Loucy (cell line): ENCODE data around the gene RUVBL2.

Experiments
- H2AFZ ChIP-seq: fragments of 200-600 bp; sonication (generic); 2 replicates; pipeline ENCODE4 v1.6.0; 2016; ENCODE audit warnings: antibody characterized with exemption, mild to moderate bottlenecking, low read length, moderate library complexity
- H3F3A ChIP-seq: fragments of 200-600 bp; 2 replicates; pipeline ENCODE4 v1.6.0; 2016; ENCODE audit warnings: antibody characterized with exemption, low read depth, mild to moderate bottlenecking
- H3K27me3 ChIP-seq: fragments of 200-600 bp; sonication (generic); 2 replicates; pipeline ENCODE4 v1.6.1; 2014; ENCODE audit warnings: low read length, mild to moderate bottlenecking; ENCODE audit not compliant: insufficient read depth, poor library complexity, severe bottlenecking
- H3K36me3 ChIP-seq: fragments of 200-600 bp; sonication (generic); 2 replicates; pipeline ENCODE4 v1.6.1; 2016; ENCODE audit warnings: low read length; ENCODE audit not compliant: insufficient read depth
- H3K4me1 ChIP-seq: fragments of 200-600 bp; sonication (generic); 2 replicates; pipeline ENCODE4 v1.5.1; 2014; ENCODE audit warnings: low read length, mild to moderate bottlenecking; ENCODE audit not compliant: insufficient read depth, poor library complexity, severe bottlenecking
- H3K4me2 ChIP-seq: fragments of 200-600 bp; sonication (generic); 2 replicates; pipeline ENCODE4 v1.6.0; 2014; ENCODE audit warnings: antibody characterized with exemption, low read length, low read depth, mild to moderate bottlenecking; ENCODE audit not compliant: poor library complexity, severe bottlenecking
- H3K4me3 ChIP-seq: fragments of 200-600 bp; sonication (generic); 2 replicates; pipeline ENCODE4 v1.5.1; 2014; ENCODE audit warnings: low read length, mild to moderate bottlenecking, mixed read lengths; ENCODE audit not compliant: poor library complexity, severe bottlenecking
- H3K79me2 ChIP-seq: fragments of 200-600 bp; sonication (generic); 2 replicates; pipeline ENCODE4 v1.6.1; 2014; ENCODE audit warnings: low read length; ENCODE audit not compliant: insufficient read depth
- H3K9ac ChIP-seq: fragments of 200-600 bp; sonication (generic); 2 replicates; pipeline ENCODE4 v1.6.0; 2014; ENCODE audit warnings: mild to moderate bottlenecking, low read depth, low read length, moderate library complexity; ENCODE audit not compliant: poor library complexity, severe bottlenecking
- H3K9me2 ChIP-seq: fragments of 200-600 bp; sonication (generic); replicated peaks from 2 replicates; pipeline ENCODE4 v1.6.1; 2016; ENCODE audit warnings: low read depth, low read length, mixed read lengths
- H3K9me3 ChIP-seq: fragments of 200-600 bp; sonication (generic); 2 replicates; pipeline ENCODE4 v1.6.1; 2014; ENCODE audit warnings: mild to moderate bottlenecking, antibody characterized with exemption, low read length, low read depth; ENCODE audit not compliant: insufficient read depth
- H4K20me1 ChIP-seq: fragments of 200-600 bp; sonication (generic); 2 replicates; pipeline ENCODE4 v1.6.0; 2014; ENCODE audit warnings: antibody characterized with exemption, low read length, mild to moderate bottlenecking; ENCODE audit not compliant: insufficient read depth, poor library complexity, severe bottlenecking
- CTCF ChIP-seq: fragments of 200-600 bp; sonication (generic); conservative IDR thresholded peaks from 2 replicates; pipeline ENCODE4 v1.5.1; 2014; ENCODE audit warnings: mild to moderate bottlenecking, antibody characterized with exemption, low read length
- EZH2phosphoT487 ChIP-seq: fragments of 200-600 bp; IDR thresholded peaks from 2 replicates; pipeline ENCODE4 v1.6.1; 2018; ENCODE audit warnings: antibody characterized with exemption, mild to moderate bottlenecking, moderate library complexity, borderline replicate concordance

RUVBL2 gene

GRCh38 chr19:49010453-49010852 is 16.8 kb downstream of the RUVBL2 start:
- Histone ChIP-seq H3K36me3 (peaks cover 63% of the 10 kb centered on the region; the same call in 1 of the 2 replicates), H2AFZ (no peak overlapping the region), H3K4me3 (no peak overlapping the region), H3F3A (no peaks in the 10 kb centered on the region), H3K79me2 (no peaks in the 10 kb centered on the region), H3K27me3 (no peaks in the 10 kb centered on the region), H3K9ac (no peak overlapping the region), H3K9me3 (no peaks in the 10 kb centered on the region), H3K9me2 (no peaks in the 10 kb centered on the region), H3K4me1 (no peaks in the 10 kb centered on the region), H3K4me2 (no peak overlapping the region), H4K20me1 (no peaks in the 10 kb centered on the region)
- TF ChIP-seq EZH2phosphoT487 (no peak), CTCF (no peak)

- no peak overlapping the region for H3K9ac ChIP-seq
- no peaks in the 10 kb centered on the region for H3K27me3 ChIP-seq
- no peaks in the 10 kb centered on the region for H3K79me2 ChIP-seq
- H3K4me1 ChIP-seq = no peaks in the 10 kb centered on the region
- H3K4me2 ChIP-seq = no peak overlapping the region
- TF ChIP-seq EZH2phosphoT487 (no peak), CTCF (no peak)
- peaks cover 65% of the 10 kb centered on the region; the same call in 1 of the 2 replicates for H3K36me3 ChIP-seq
- no peak overlapping the region for H2AFZ ChIP-seq
- H3K9me2 ChIP-seq = no peaks in the 10 kb centered on the region
- H4K20me1 ChIP-seq = no peaks in the 10 kb centered on the region
- H3K9me3 ChIP-seq = no peaks in the 10 kb centered on the region
- no peaks in the 10 kb centered on the region for H3F3A ChIP-seq
- no peak overlapping the region for H3K4me3 ChIP-seq
These were observed 17.5 kb downstream of the RUVBL2 start for GRCh38 chr19:49011194-49011593.

- H3K36me3 ChIP-seq = peaks cover 51% of the 10 kb centered on the region; the same call in 1 of the 2 replicates
- TF ChIP-seq EZH2phosphoT487 = no peak
- TF ChIP-seq CTCF = no peak
- no peaks in the 10 kb centered on the region for H3K9me3 ChIP-seq
These were observed 20.6 kb downstream of the RUVBL2 start for GRCh38 chr19:49014123-49014869.

More at GRCh38 chr19:49014123-49014869, 20.6 kb downstream of the RUVBL2 start:
- no peak overlapping the region for H2AFZ ChIP-seq
- no peaks in the 10 kb centered on the region for H3K27me3 ChIP-seq
- H3K9me2 ChIP-seq = no peaks in the 10 kb centered on the region
- no peaks in the 10 kb centered on the region for H4K20me1 ChIP-seq
- no peak overlapping the region for H3K9ac ChIP-seq
- no peaks in the 10 kb centered on the region for H3F3A ChIP-seq
- no peak overlapping the region for H3K4me2 ChIP-seq
- no peaks in the 10 kb centered on the region for H3K4me1 ChIP-seq
- no peak overlapping the region for H3K4me3 ChIP-seq
- no peaks in the 10 kb centered on the region for H3K79me2 ChIP-seq
